OCI-LY7 (cell line): ENCODE measurements around the gene RBM22.

Experiments used
- EZH2phosphoT487 ChIP-seq: fragments of 200-600 bp; sonication (generic); IDR thresholded peaks from 2 replicates; pipeline ENCODE4 v1.6.1; 2018; ENCODE audit warnings: low read depth, borderline replicate concordance, mild to moderate bottlenecking, mixed run types, antibody characterized with exemption, low read length, moderate library complexity, mixed read lengths
- TF ChIP-seq, protein P1 (sequence below): fragments of 200-600 bp; sonication (generic); conservative IDR thresholded peaks from 2 replicates; pipeline ENCODE4 v1.5.1; 2014; ENCODE audit warnings: mild to moderate bottlenecking, antibody characterized with exemption, low read length, moderate library complexity, mixed read lengths

DNA sequence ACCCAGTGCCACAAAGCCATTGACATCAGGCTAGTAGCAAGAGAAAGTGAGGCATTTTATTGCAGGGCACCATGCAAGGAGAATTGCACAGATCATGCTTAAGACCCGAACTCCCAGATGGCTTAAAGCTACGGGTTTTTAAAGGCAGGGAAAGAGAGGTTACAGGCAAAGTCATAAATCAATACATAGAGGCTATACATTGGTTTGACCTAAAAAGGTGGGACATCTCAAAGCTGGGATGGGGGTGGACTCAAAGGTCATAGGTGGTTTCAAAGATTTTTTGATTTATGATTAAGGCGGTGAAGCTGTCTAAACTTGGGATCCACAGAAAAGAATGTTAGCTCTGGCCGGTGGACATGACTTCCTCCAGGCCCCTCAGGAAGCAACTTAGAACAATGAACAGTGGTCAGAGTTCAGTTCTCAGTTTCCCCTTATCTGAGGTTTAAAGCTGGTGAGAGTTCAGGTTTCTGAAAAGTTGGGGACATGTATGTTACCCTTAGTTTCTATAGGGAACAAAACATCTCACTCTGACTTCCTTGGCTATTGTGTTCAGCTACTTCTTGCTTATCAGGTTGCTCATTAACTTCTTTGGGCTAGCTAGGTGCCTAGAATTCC is 6.0 kb upstream of the RBM22 start:
- TF ChIP-seq, protein P1, sequence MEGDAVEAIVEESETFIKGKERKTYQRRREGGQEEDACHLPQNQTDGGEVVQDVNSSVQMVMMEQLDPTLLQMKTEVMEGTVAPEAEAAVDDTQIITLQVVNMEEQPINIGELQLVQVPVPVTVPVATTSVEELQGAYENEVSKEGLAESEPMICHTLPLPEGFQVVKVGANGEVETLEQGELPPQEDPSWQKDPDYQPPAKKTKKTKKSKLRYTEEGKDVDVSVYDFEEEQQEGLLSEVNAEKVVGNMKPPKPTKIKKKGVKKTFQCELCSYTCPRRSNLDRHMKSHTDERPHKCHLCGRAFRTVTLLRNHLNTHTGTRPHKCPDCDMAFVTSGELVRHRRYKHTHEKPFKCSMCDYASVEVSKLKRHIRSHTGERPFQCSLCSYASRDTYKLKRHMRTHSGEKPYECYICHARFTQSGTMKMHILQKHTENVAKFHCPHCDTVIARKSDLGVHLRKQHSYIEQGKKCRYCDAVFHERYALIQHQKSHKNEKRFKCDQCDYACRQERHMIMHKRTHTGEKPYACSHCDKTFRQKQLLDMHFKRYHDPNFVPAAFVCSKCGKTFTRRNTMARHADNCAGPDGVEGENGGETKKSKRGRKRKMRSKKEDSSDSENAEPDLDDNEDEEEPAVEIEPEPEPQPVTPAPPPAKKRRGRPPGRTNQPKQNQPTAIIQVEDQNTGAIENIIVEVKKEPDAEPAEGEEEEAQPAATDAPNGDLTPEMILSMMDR = no peak
- TF ChIP-seq EZH2phosphoT487 = no peak
